Measurements from ENCODE around the gene MED16.

DNA sequence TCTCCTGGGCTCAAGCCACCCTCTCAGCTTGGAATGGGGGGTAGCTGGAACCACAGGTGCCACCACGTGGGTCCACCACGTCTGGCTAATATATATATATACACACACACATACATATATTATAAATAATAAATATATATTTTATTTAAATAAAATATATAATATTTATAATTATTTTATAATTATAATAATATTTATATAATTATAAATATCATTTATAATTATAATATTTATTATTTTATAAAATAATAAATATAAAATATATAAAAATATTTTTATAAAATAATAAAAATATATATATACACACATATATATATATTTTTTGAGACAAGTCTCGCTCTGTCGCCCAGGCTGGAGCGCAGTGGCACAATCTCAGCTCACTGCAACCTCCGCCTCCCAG, 38.4 kb downstream of the MED16 start:
- no peak for TF ChIP-seq EZH2 (IDR thresholded peaks at IDR 0.05; ENCODE audit: borderline replicate concordance, low read depth, low read length, severe bottlenecking)
- TF ChIP-seq, protein P1, sequence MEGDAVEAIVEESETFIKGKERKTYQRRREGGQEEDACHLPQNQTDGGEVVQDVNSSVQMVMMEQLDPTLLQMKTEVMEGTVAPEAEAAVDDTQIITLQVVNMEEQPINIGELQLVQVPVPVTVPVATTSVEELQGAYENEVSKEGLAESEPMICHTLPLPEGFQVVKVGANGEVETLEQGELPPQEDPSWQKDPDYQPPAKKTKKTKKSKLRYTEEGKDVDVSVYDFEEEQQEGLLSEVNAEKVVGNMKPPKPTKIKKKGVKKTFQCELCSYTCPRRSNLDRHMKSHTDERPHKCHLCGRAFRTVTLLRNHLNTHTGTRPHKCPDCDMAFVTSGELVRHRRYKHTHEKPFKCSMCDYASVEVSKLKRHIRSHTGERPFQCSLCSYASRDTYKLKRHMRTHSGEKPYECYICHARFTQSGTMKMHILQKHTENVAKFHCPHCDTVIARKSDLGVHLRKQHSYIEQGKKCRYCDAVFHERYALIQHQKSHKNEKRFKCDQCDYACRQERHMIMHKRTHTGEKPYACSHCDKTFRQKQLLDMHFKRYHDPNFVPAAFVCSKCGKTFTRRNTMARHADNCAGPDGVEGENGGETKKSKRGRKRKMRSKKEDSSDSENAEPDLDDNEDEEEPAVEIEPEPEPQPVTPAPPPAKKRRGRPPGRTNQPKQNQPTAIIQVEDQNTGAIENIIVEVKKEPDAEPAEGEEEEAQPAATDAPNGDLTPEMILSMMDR (IDR thresholded peaks at IDR 0.05; ENCODE audit: borderline replicate concordance, extremely low read depth, low read length, poor library complexity, severe bottlenecking): no peak
